Fibroblast of skin of right quadriceps (primary cell): ENCODE results near the gene PNMA1.
"Not testable (repeated sequence)": the region's sequence is repeated elsewhere in the genome, so short reads cannot be mapped to it uniquely, and the experiment has no call there.

ENCODE experiments used
- DNase-seq: peaks from one replicate; pipeline ENCODE4 v3.0.0-alpha.2; 2013

PNMA1 gene

GRCh38 chr14:73714656-73715081, 485 bp upstream of the PNMA1 start:
- DNase-seq = peak; percentile 16

DNA sequence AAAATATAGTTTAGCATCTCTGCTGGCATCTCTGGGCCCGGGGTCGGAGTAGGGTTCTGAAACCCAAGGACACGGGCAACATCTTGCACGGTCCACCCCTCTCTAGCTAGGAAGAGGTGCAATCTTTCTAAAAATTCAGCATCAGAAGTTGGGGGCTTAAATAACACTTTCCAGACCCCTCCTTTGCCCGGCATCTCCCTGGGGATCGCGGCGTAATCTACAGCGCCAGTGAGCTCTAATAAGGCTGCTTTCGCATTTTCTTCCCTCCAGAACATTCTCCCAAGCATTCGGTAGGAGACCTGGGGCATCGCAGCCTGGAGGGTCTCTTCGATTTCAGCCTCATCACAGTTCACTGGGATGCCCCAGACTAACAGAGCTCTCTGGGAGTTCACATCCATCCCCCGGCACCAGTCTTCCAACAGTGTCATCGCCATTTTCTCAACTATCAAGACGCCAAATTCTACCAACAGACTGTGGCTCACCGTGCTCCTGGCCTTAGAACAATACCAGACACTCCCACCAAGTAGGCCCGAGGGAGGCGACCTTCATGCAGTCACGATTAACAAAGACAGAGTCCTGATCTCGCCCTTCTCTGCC, 880 bp downstream of the PNMA1 start:
- no peak for DNase-seq

GRCh38 chr14:73712540-73713180, 1.5 kb downstream of the PNMA1 start:
- DNase-seq = no peak

DNA sequence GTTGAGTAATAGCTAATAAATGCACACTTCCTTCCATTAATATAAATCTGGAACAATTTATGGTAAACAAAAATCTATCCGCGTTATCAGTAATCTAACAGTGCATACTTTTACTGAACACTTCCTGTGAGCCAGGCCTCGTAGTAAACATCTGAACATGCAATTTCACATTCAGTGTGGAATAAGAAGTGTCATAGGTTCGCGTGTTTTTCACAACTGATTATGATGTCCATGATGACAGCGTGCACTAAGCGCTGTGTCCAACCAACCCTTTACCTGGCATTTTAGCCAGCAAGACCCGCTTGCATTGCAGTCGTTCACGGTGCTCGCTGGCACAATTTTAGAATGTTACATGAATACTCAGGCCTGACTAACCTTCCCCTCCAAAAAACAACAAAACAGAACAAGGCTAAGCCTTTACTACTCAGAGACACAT, 2.1 kb downstream of the PNMA1 start:
- peak; percentile 10 for DNase-seq

GRCh38 chr14:73710737-73711136, 3.4 kb downstream of the PNMA1 start:
- no peak for DNase-seq

- DNase-seq = no peak
These were observed 4.2 kb downstream of the PNMA1 start for GRCh38 chr14:73709904-73710469.

DNA sequence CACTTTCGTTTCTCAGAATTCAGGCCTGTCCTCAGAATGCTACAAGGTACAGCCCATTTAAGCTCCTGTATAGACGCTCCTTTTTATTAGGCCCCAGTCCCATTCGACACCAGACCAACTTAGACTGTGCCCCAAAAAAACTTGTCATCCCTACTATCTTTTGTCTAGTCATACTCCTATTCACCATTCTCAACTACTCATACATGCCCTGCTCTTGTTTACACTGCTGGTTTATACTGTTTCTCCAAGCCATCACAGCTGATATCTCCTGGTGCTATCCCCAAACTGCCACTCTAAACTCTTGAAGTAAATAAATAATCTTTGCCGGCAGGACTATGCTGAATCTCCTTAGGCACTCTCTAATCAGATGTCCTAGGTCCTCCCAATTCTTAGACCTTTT, 6.1 kb downstream of the PNMA1 start:
- DNase-seq = not testable (repeated sequence)

DNA sequence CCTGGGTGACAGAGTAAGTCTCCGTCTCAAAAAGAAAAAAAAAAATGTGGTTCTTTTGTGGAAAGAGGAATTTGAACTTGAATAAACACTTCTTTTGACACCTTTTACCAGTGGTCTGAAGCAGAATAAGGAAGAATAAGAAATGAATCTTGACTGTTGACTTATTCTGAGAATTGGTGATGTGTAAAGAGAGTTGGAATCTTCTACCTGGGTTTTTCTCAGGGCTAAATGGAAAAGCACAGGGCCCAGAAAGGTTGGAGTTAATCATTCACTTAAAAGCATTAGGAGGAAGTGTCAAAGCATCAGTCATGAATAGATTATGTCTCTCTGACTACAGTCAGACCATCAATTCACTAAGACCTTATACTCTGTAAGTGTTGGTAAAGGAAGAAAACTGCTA, 13.9 kb downstream of the PNMA1 start:
- no peak for DNase-seq

GRCh38 chr14:73696466-73697400, 17.5 kb downstream of the PNMA1 start:
- peak; percentile 68 for DNase-seq

DNA sequence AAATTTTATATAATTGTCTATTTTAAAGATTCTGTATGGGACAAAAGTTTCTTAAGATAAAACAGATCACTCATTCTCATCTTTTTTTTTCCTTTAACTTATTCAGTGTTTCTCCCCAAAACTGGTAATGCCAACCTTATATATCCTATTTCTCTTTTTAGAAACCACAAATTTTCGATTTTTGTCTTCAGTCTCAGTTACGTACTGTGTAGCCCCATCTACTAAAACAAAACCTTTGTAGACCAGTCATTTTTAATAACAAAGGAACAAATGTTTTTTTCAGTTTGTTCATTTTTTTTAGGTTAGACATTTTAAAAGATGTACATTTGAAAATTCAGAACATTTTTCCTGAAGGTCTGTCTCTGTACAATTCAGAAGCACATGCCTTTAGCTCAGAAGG, 18.2 kb downstream of the PNMA1 start:
- no peak for DNase-seq

DNA sequence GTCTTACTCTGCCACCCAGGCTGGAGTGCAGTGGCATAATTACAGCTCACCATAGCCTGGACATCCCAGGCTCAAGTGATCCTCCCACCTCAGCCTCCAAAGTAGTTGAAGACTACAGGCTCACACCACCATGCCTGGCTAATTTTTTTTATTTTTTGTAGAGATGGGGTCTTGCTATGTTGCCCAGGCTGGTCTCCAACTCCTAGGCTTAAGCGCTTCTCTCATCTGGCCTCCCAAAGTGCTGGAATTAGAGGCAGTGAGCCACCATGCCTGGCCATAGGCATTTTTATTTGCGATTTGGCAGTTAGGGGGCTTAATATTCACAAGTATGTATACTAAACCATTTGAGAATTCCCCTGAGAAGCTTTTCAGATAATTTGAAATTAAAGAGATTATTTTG, 19.1 kb downstream of the PNMA1 start:
- no peak for DNase-seq

DNA sequence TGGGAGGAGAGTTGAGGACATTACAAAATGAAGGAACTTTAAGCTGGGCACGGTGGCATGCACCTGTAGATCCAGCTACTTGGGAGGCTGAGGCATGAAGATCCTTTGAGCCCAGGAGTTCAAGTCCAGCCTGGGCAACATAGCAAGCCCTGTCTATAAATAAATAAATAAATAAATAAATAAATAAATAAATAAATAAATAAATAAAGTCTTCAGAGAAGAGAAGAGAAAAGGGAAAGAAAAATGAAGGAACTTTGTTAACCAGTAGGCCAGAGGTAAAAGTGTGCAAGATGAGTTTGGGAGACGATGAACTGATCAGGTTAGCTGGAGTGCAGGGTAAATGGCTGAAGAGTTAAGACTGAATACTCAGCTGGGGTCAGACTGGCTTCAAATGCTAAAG, 20.1 kb downstream of the PNMA1 start:
- DNase-seq = no peak

DNA sequence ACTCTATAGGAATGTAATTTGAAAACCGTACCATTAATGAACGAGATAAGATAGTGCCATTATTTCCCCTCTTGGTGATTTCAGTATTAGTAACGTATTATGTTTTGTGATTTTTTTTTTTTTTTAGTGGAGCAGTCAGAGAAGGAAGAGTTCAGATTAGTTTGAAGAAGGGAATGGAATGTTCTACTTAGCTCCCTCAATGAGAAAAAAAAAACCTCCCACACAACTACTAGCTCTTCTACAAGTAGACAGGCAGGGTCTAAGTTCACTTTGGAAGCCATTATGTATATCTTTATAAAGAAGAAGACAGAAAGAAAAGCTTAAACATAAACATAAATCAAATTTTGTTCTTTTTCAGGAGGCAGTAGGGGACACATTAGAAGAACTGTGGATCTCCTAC, 27.3 kb downstream of the PNMA1 start:
- DNase-seq = no peak

GRCh38 chr14:73685328-73685727, 28.9 kb downstream of the PNMA1 start:
- no peak for DNase-seq

DNA sequence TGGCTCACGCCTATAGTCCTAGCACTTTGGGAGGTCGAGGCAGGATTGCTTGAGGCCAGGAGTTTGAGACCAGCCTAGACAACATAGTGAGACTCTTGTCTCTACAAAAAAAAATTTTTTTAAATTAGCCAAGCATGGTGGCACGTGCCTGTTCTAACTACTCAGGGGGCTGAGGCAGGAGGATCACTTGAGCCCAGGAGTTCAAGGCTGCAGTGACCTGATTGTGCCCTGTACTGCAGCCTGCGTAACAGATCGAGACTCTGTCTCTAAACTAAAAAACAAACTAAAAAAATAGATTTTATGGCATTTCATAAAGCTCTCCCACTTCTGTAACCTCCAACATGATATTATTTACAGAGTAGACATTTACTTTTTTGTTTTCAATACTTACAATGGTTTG, 29.6 kb downstream of the PNMA1 start:
- DNase-seq = no peak

GRCh38 chr14:73680821-73681220, 33.4 kb downstream of the PNMA1 start:
- DNase-seq = no peak

DNA sequence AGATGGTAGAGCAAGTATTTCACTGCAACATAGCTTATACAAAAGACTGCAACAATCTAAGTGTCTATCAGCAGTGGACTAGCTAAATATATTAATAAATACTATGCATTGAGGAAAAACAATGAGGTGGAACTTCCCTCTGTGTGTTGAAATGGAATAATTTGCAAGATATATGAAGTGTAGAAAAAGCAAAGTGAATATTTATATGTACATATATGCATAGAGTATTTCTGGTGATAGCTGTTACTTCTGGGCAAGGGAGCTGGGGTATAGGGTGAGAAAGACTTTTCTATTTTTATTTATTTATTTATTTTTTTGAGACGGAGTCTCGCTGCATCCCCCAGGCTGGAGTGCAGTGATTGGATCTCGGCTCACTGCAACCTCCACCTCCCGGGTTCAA, 35.5 kb downstream of the PNMA1 start:
- no peak for DNase-seq

DNA sequence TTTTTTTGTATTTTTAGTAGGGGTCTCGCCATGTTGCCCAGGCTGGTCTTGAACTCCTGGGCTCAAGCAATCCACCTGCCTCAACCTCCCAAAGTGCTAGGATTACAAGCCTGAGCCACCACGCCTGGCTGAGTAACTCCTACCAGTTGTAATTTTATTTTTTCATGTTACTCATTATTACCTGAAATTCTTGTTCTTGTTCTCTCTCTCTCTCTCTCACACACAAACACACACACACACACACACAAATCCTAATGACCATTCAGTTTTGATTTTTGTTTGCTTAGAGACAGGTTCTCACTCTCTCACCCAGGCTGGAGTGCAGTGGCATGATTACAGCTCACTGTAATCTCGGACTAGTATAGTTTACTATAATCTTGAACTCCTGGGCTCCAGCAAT, 39.2 kb downstream of the PNMA1 start:
- DNase-seq = no peak

DNA sequence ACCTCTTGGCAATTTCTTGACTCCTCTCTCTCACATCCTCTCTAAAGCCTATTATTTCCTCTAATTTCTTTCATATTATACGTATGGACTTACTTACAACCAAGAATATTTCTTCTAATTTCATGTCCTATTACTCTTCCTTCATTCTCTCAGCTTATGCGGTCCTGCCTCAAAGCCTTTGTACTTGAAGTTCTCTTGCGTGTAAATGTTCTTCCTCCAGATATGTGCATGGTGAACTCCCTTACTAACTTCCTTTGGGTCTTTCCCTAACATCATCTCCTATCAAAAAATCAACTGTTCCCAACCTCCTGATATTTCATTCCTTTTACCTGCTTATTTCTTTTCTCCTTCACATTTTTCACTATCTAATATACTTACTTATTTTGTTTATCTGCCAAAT, 46.3 kb downstream of the PNMA1 start:
- no peak for DNase-seq

GRCh38 chr14:73666583-73666982, 47.6 kb downstream of the PNMA1 start:
- no peak for DNase-seq

DNA sequence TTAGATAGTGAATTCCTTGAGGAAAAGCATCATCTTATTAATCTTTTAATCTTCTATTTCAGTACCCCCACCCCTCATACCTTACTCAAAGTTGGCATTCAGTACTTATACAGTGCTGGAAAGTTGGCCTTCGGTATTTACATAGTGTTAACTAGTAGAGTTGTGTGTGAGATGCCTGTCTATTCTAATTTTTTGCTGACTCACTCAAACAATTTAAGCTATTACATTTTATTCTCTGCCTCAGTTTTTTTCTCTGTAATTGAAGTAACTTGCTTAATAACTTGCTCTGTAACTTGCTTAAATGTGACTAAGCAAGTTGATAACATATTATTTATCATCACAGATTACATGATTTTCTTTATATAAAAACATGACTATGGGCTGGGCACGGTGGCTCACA, 49.1 kb downstream of the PNMA1 start:
- DNase-seq = no peak

- no peak for DNase-seq
These were observed 50.5 kb downstream of the PNMA1 start for GRCh38 chr14:73663548-73664212.

DNA sequence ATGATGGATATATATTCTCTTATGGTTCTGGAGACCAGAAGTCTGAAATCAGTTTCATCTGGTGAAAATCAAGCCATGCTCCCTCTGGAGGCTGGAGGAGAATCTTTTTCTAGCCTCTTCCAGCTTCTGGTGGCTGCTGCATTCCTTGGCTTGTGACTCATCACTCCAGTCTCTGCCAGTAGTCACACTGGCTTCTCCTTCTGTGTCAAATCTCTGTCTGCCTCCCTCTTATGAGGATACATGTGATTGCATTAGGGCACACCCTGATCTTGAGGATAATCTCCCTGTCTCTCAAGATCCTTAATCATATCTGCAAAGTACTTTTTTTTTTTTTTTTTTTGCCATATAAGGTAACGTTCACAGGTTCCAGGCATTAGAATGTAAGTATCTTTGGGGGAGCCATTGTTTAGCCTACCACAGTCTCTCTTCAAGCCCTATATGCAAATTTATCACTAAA, 51.7 kb downstream of the PNMA1 start:
- DNase-seq = peak; percentile 93
